K562 (cell line): ENCODE data around the gene RBFOX2. TPM values are rescaled to one million over a fixed set of nuclear protein-coding genes. Genes with fewer than 3 reads are reported as not detected.
A peak's percentile ranks its signal among the peaks of the same experiment; 100 is the strongest.

Experiments
- ATAC-seq: fragments of 200-7000 bp; cut with Tn5 transposase; 3 replicates; pipeline ENCODE4 v1.9.1; 2020; ENCODE audit warnings: moderate library complexity
- BruUV-seq: library from RNA; stranded (reverse); fragments of 400-500 nt; replicated peaks from 2 replicates; lab custom pipeline; 2021; lab: Mats Ljungman, UMichigan
- CTCF ChIA-PET: fragments of 300-600 bp; formaldehyde crosslinking; extraction: SDS; loops from one replicate; lab custom pipeline; 2021; ENCODE audit warnings: low intra/inter-chr PET ratio; lab: Yijun Ruan, JAX
- POLR2A ChIA-PET: fragments of 300-600, 350-650 bp; sonication (Branson Sonifier 250); formaldehyde crosslinking; extraction: SDS; loops from one replicate; lab custom pipeline; 2021; ENCODE audit warnings: antibody characterized with exemption, inconsistent platforms; lab: Yijun Ruan, JAX
- DNase-seq, 4 experiments: peaks; one replicate each; pipeline versions ENCODE4 v3.0.0 to v3.0.0-alpha.2; 2011 to 2018; ENCODE audit warnings: low spot score in 3 of 4, mixed read lengths in 3 of 4; ENCODE audit errors: extremely low read depth in 1 of 4
- FAIRE-seq: peaks from 2 replicates; lab custom pipeline; 2011; peaks lifted over from hg19 to GRCh38; lab: Jason Lieb, UNC
- H2AFZ ChIP-seq: 2 replicates; pipeline ENCODE4 v1.6.0; 2011; ENCODE audit warnings: low read depth, low read length, control low read depth, inconsistent platforms
- H3K27ac ChIP-seq: fragments of 200-600 bp; 3 replicates; pipeline ENCODE4 v1.8.0; 2011; ENCODE audit warnings: low read depth, mild to moderate bottlenecking, control low read depth, inconsistent platforms, low read length, moderate library complexity, mixed read lengths; ENCODE audit errors: extremely low read depth
- H3K27me3 ChIP-seq, 2 experiments: fragments of 300-600 bp in 1 of 2; 2 replicates in 1 of 2; 3 replicates in 1 of 2; pipeline versions ENCODE4 v1.6.0 to v1.8.0; 2011; ENCODE audit warnings: inconsistent platforms in 2 of 2, low read length in 2 of 2, mild to moderate bottlenecking in 1 of 2, mixed read lengths in 1 of 2, moderate library complexity in 1 of 2; ENCODE audit not compliant: control insufficient read depth in 2 of 2, insufficient read depth in 2 of 2
- H3K36me3 ChIP-seq: fragments of 300-600 bp; 3 replicates; pipeline ENCODE4 v1.8.0; 2011; ENCODE audit warnings: mild to moderate bottlenecking, low read length, inconsistent platforms; ENCODE audit not compliant: control insufficient read depth, insufficient read depth
- H3K4me1 ChIP-seq, 2 experiments: fragments of 200-600 bp in 1 of 2; replicated peaks in 1 of 2; 2 replicates in 1 of 2; 3 replicates in 1 of 2; pipeline versions ENCODE4 v1.5.1 to v1.8.0; 2011; ENCODE audit warnings: inconsistent platforms in 2 of 2, low read length in 2 of 2, mild to moderate bottlenecking in 1 of 2, mixed read lengths in 1 of 2, moderate library complexity in 1 of 2; ENCODE audit not compliant: control insufficient read depth in 2 of 2, insufficient read depth in 2 of 2
- H3K4me2 ChIP-seq: 2 replicates; pipeline ENCODE4 v1.6.1; 2011; ENCODE audit warnings: low read length, control low read depth, inconsistent platforms, mixed read lengths; ENCODE audit not compliant: insufficient read depth
- H3K4me3 ChIP-seq: fragments of 200-600 bp; sonication (generic), shearing (Covaris generic); 2 replicates; pipeline ENCODE4 v1.5.1; 2016; ENCODE audit warnings: control low read depth, inconsistent platforms
- H3K79me2 ChIP-seq: fragments of 200-600 bp; 3 replicates; pipeline ENCODE4 v1.8.0; 2011; ENCODE audit warnings: low read length, inconsistent platforms; ENCODE audit not compliant: control insufficient read depth, insufficient read depth
- H3K9ac ChIP-seq, 2 experiments: 2 replicates each; pipeline versions ENCODE4 v1.6.0 to v1.6.1; 2011; ENCODE audit warnings: low read depth in 2 of 2, low read length in 2 of 2, control low read depth in 1 of 2, inconsistent platforms in 1 of 2, mild to moderate bottlenecking in 1 of 2, mixed read lengths in 1 of 2; ENCODE audit not compliant: insufficient read depth in 1 of 2
- H3K9me1 ChIP-seq: one replicate; pipeline ENCODE4 v1.6.0; 2011; ENCODE audit warnings: inconsistent platforms, mild to moderate bottlenecking, low read length, moderate library complexity; ENCODE audit not compliant: control insufficient read depth, insufficient read depth
- H3K9me3 ChIP-seq: replicated peaks from 2 replicates; pipeline ENCODE4 v1.5.1; 2011; ENCODE audit warnings: low read depth, low read length, inconsistent platforms; ENCODE audit not compliant: control insufficient read depth, insufficient read depth
- H4K20me1 ChIP-seq: replicated peaks from 2 replicates; pipeline ENCODE4 v1.6.1; 2011; ENCODE audit warnings: low read length, inconsistent platforms, mixed read lengths; ENCODE audit not compliant: control insufficient read depth, insufficient read depth
- CEBPG ChIP-seq, 3 experiments: fragments of 200-800 bp in 1 of 3; sonication (Bioruptor generic) in 1 of 3; sonication (generic) in 1 of 3; formaldehyde crosslinking in 1 of 3; IDR thresholded peaks in 2 of 3; conservative IDR thresholded peaks in 1 of 3; 2 replicates each; pipeline versions ENCODE4 v1.6.1 to v1.8.0; 2016 to 2022; ENCODE audit warnings: missing compliant biosample characterization in 2 of 3, missing genetic modification characterization in 2 of 3, mild to moderate bottlenecking in 1 of 3, missing genetic modification reagents in 1 of 3
- EWSR1 ChIP-seq: fragments of 450-650 bp; IDR thresholded peaks from 2 replicates; pipeline ENCODE4 v1.6.1; 2018; ENCODE audit warnings: borderline replicate concordance, mild to moderate bottlenecking, low read depth, moderate library complexity; ENCODE audit not compliant: partially characterized antibody
- EZH2 ChIP-seq: IDR thresholded peaks from 2 replicates; pipeline ENCODE4 v1.6.1; 2012; ENCODE audit warnings: low read depth, mild to moderate bottlenecking, inconsistent platforms, low read length, borderline replicate concordance
- MCM2 ChIP-seq: fragments of 450-650 bp; IDR thresholded peaks from 2 replicates; pipeline ENCODE4 v1.6.1; 2017; ENCODE audit warnings: low read depth, mild to moderate bottlenecking
- MEIS2 ChIP-seq: fragments of 450-650 bp; IDR thresholded peaks from 2 replicates; pipeline ENCODE4 v1.6.1; 2014; ENCODE audit warnings: mild to moderate bottlenecking; ENCODE audit not compliant: partially characterized antibody
- SPI1 ChIP-seq: IDR thresholded peaks from 2 replicates; pipeline ENCODE4 v1.6.1; 2011; ENCODE audit warnings: low read depth, low read length, control low read depth, borderline replicate concordance
- TGIF2 ChIP-seq: sonication (generic); formaldehyde crosslinking; IDR thresholded peaks from 2 replicates; pipeline ENCODE4 v1.8.1; 2022; ENCODE audit warnings: mild to moderate bottlenecking, missing genetic modification reagents, moderate library complexity
- ZNF217 ChIP-seq: sonication (generic); formaldehyde crosslinking; IDR thresholded peaks from 2 replicates; pipeline ENCODE4 v1.8.0; 2022; ENCODE audit warnings: mild to moderate bottlenecking, missing genetic modification reagents
- ZNF239 ChIP-seq: fragments of 250-450 bp; sonication (Bioruptor Pico); IDR thresholded peaks from 2 replicates; pipeline ENCODE4 v1.4.0; 2020; ENCODE audit warnings: mild to moderate bottlenecking
- ZNF354B ChIP-seq: fragments of 250-450 bp; sonication (Bioruptor Pico); IDR thresholded peaks from 2 replicates; pipeline ENCODE4 v1.4.0; 2020
- ZNF695 ChIP-seq: fragments of 450-650 bp; formaldehyde crosslinking; IDR thresholded peaks from 2 replicates; pipeline ENCODE4 v1.4.0; 2020; ENCODE audit warnings: mild to moderate bottlenecking, moderate library complexity
- WGBS: fragments of 100-300 bp; shearing (Covaris generic); methylation state at CpG from one replicate; pipeline ENCODE4 v1.1.6; 2016; ENCODE audit warnings: low coverage, mixed read lengths; ENCODE audit not compliant: insufficient coverage; ENCODE audit errors: missing lambda C conversion rate; 5-methylcytosine and 5-hydroxymethylcytosine counted together
- in situ Hi-C: fragments of 300-500 bp; cut with MboI; formaldehyde crosslinking; loops from 4 replicates; pipeline ENCODE4 v1.15.0; 2018; ENCODE audit warnings: inconsistent platforms, mixed read lengths
- intact Hi-C: fragments of 100-400 bp; cut with micrococcal nuclease; formaldehyde crosslinking; loops from 2 replicates; pipeline ENCODE4 v1.14.2; 2022
- polyA plus RNA-seq, 8 experiments: library from polyadenylated mRNA; depleted of rRNA in 4 of 8; stranded (reverse) in 5 of 8; unstranded in 3 of 8; fragments of >200 nt; fragmentation: Nextera tagmentation in 2 of 8; fragmentation: Illumina TruSeq in 1 of 8; extraction: Ambion mirVana in 2 of 8; extraction: Trizol in 1 of 8; gene quantifications; 2 replicates each; pipeline versions ENCODE4 v1.2.1 to v1.2.3, GENCODE V29; 2011 to 2014; ENCODE audit warnings: inconsistent platforms in 1 of 8, missing spikeins in 1 of 8
- total RNA-seq, 7 experiments: library from RNA; depleted of rRNA in 6 of 7; stranded (reverse); fragments of >200 nt in 6 of 7; fragmentation: Illumina TruSeq in 2 of 7; extraction: Trizol in 2 of 7; gene quantifications; 2 replicates each; pipeline versions ENCODE4 v1.2.1 to v1.2.3, GENCODE V29; 2011 to 2021; ENCODE audit warnings: low replicate concordance in 1 of 7

RBFOX2 gene
- total and polyA plus RNA-seq, 9 of the 15 experiments (the other 6 are each of a cell fraction or from before 2014, with no cell fraction given): 5.8 to 24.8 (median 14.2) TPM

GRCh38 chr22:35752863-35753189 is 275.8 kb downstream of the RBFOX2 start (continued):
- no peak for TF ChIP-seq ZNF239
- TF ChIP-seq ZNF695 (CRISPR knock-in tag): no peak
- TF ChIP-seq ZNF217 (CRISPR knock-in tag): no peak
- TF ChIP-seq CEBPG (CRISPR knock-in tag; IDR thresholded peaks at IDR 0.05): no peak
- TF ChIP-seq CEBPG (tag; conservative IDR thresholded peaks at IDR 0.05 in 1 of 2, IDR thresholded peaks at IDR 0.05 in 1 of 2): no peak
- TF ChIP-seq EZH2: no peak
- no peak for TF ChIP-seq EWSR1
- TF ChIP-seq TGIF2 (CRISPR knock-in tag): no peak
- no peak for TF ChIP-seq ZNF354B (CRISPR knock-in tag)
- no peak for TF ChIP-seq MCM2
- TF ChIP-seq, all 486 proteins: peak for 0

GRCh38 chr22:35752006-35752862 is 276.4 kb downstream of the RBFOX2 start:
- Histone ChIP-seq H3K9ac (no peak overlapping the region), H3K79me2 (no peaks in the 10 kb centered on the region), H3K27ac (no peak overlapping the region), H3K36me3 (no peaks in the 10 kb centered on the region), H3K4me1 (no peaks in the 10 kb centered on the region), H3K4me2 (no peak overlapping the region), H4K20me1 (no peaks in the 10 kb centered on the region), H3K9me1 (no peaks in the 10 kb centered on the region), H3K9me3 (no peaks in the 10 kb centered on the region), H3K27me3 (no peaks in the 10 kb centered on the region), H3K4me3 (no peak overlapping the region), H2AFZ (no peak overlapping the region)
- no peak for FAIRE-seq
- no peak for DNase-seq
- ChIA-PET CTCF (no interaction called here), POLR2A (interaction anchor here (1.3 kb wide), 1 partner anchor 14 kb away, joined by 3 read pairs; no protein-coding TSS in a partner anchor)
- 72% methylated on average over 5 of the region's 5 CpGs for WGBS
- in situ Hi-C loops (no loop called here), intact Hi-C loops (no loop called here)
- TF ChIP-seq SPI1: peak; percentile 19; the same call in 1 of the 2 replicates
- no peak for TF ChIP-seq MEIS2
- BruUV-seq: no TSS peak
- ATAC-seq: no peak
